Measurements from ENCODE around the gene ELL2. TPM values are rescaled to one million over a fixed set of nuclear protein-coding genes. Genes with fewer than 3 reads are reported as not detected.

The ELL2 gene
- 49.0 TPM for total RNA-seq

DNA sequence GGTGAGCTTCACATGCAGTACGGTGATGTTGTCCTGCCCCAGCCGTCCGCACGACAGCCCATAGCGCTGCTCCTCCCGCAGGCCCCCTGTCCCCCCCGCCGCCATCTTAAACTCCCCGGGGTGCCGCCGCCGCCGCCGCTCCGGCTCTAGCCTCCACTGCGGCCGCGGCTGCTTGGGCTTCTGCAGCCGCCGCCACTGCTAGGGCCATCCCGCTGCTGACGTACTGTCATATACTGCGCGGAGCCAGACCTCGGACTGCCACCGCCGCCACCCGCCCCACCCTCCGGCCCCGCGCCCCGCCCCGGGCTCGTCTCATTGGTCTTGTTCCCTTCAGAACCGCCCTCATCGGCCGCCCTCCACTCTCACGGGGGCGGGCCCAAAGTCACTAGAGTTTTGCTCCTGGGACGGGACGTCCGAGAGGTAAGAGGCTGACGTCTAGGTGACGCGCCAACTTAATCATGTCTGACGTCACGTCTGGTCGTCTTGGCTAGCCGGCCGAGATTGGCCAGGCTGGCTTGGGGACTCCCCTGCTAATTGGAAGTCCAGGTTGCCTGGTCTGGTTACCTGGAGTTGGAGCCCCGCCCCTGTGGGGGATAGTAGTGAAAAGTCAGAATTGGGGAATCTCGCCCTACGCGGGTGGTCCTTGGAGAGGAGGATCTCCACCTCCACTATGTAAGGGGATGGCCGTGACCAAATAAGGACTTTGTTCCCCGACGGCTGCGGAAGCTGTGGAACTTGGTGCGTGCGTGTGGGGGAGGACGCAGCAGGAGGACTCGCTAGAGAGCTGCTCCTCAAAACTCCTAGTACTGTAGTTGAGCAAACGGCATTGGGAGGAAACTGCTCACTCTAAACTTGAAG is at the start of gene ELL2:
TSS of gene ELL2 (minus strand) at position 235 of the 858 bp plus-strand sequence. CDS start at position 105, 130 bp downstream.
- DNase-seq (ENCODE audit: low spot score): peak; percentile 99

- no peak for DNase-seq (ENCODE audit: low spot score)
Observed at GRCh38 chr5:96008987-96009647, 47.5 kb upstream of the ELL2 start.

GRCh38 chr5:96008487-96008886 is 46.8 kb upstream of the ELL2 start:
- DNase-seq (ENCODE audit: low spot score): no peak

GRCh38 chr5:96007051-96007450 is 45.4 kb upstream of the ELL2 start:
- no peak for DNase-seq (ENCODE audit: low spot score)

- DNase-seq (ENCODE audit: low spot score): no peak
Observed at GRCh38 chr5:96006291-96006690, 44.6 kb upstream of the ELL2 start.

GRCh38 chr5:96004754-96005153 is 43.1 kb upstream of the ELL2 start:
- DNase-seq (ENCODE audit: low spot score): no peak

GRCh38 chr5:96004087-96004486 is 42.4 kb upstream of the ELL2 start:
- no peak for DNase-seq (ENCODE audit: low spot score)

DNA sequence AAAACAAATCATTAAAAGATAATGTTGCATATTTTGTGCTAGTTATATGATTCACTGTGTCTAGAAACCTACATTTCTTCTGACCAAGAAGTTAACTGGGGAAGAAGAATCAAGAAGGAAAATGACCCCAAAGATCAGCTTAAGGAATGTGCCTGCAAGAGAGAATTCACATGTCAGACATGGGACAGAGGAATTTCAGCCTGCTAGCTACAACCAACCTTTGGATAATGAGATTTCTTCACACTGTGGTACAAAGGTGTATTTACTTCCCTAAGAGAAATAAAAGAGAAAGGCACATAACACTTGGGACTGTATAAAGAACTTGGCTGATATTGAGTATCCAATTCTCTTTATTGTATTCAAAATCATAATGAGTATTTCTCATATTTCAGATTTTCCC is 39.6 kb upstream of the ELL2 start:
- DNase-seq (ENCODE audit: low spot score): no peak

DNA sequence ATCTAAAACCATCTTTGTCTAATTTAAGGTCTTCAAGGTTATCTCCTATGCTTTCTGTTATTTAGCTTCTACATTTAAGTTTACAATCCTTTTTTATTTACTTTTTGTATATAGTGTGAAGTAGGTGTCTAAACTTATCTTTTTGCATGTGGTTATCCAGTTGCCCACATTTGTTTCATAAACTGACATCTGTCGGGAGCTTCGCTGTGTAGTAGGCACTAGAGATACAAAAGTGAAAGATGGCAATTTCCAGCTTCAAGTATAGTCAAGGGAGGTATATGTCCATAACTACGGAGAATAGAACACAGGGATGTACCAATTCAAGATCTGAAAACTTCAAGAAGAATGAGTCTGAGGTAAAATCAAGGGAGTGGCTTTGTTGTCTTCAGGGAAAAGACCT is 38.7 kb upstream of the ELL2 start:
- DNase-seq (ENCODE audit: low spot score): no peak

- no peak for DNase-seq (ENCODE audit: low spot score)
Observed at GRCh38 chr5:95996904-95997723, 35.5 kb upstream of the ELL2 start.

DNA sequence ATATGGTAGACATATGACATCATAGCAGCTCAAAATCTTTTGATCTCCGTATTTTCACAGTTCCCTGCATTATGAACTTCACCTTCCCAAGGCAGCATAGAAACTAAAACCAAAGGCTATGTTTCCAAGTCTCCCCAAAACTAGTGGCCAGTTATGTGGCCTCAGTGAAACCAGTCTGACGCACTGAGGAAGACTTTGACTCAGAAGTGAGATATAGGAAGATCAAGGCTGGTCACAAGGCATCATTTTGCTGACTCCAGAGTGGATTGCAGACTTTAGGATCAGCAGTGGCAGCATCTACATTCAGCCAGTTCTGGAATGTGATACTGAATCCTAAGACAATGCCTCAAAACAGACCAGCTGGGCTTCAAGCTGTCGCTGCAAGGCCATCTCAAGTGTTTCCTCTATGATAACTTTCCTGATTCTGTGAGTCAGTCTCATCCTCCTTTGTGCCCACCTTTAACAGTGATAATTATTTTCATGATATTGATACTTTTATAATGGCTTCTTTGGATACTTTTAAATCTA is 34.4 kb upstream of the ELL2 start:
- no peak for DNase-seq (ENCODE audit: low spot score)

DNA sequence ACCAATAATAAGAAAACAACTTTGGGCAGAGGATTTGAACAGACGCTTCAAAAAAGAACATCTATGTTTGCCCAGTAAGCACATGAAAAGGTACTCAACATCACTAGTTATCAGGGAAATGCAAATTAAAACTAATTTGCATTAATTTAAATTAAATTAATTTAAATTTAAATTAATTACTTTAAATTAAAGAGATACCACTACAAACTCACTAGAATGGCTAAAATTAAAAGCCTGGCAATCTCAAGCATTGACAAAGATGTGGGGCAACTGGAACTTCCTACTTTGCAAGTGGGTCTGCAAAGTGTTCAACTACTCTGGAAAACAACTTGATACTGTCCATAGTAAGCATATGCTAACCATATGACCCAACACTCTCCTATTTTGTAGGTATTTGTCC is 32.1 kb upstream of the ELL2 start:
- no peak for DNase-seq (ENCODE audit: low spot score)

- no peak for DNase-seq (ENCODE audit: low spot score)
Observed at GRCh38 chr5:95993266-95993665, 31.6 kb upstream of the ELL2 start.

DNA sequence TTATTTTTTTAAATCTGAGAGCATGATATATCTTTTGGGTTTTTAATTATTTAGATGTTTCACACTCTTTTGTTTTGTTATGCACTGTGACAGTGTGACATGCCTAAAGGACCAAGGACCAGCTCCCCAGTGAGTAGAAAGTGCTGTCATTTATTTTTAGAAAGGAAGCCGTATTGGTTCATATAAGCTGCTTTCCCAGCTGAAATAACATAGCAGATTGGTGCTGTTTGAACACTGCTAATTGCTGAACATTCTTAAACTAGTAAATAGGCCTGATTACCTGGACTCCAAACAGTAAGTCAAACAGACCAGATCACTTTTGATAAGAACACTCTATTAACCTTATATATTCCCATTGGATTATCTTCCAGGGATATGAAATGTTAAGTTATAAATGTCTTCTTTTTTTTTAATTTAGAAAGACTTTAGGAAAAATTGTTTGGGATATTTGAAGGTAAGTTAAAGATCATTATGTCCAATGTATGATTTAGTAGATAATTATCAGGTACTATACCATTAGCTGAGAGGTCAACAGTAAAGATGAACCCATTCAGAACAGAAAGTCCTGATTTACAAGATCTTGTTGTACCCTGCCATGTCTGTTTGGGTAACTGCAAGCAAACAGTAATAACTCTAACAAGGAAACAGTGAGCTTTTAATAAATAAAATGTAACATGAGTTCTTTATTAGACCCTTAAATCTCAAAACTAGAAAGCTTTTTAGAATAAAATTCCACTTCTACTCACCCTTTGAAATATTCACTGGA is 27.8 kb upstream of the ELL2 start:
- no peak for DNase-seq (ENCODE audit: low spot score)

DNA sequence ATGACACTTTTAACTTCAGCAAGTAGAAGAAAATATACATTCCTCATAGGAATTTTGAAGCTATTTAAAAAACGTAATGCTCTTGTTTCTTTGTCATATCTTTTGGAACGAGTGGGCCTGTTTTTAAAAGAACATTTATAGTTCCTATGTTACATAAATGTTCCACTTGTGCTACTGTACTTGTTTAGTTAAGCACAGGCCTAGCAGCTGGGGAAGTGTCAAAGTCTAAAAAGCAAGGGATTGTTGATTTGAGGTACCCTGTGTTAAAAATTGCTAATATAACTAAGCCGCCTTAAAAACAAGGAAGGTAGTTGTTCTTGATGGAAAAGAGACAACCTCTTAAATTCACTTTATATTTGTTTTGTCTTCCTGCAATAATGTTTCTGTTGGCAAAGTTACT is 27.2 kb upstream of the ELL2 start:
- no peak for DNase-seq (ENCODE audit: low spot score)

DNA sequence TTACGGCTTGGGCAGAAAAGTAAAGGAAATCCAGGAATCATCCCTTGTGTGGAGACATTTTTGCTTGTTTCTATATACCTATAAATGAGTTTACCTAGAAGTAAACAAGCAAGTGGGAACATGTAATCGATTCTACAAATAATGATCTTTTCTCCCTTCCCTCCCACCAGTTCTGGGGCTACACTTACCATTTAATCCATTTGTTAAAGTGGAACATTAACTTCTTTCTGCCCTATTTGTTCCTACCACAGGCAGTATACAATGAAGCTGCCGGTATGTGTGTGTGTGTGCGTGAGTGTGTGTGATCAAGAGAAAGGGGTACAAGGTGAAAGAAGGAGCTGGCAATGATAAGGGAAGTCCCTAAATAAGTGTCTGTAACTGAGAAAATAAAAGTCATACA is 26.4 kb upstream of the ELL2 start:
- DNase-seq (ENCODE audit: low spot score): no peak

DNA sequence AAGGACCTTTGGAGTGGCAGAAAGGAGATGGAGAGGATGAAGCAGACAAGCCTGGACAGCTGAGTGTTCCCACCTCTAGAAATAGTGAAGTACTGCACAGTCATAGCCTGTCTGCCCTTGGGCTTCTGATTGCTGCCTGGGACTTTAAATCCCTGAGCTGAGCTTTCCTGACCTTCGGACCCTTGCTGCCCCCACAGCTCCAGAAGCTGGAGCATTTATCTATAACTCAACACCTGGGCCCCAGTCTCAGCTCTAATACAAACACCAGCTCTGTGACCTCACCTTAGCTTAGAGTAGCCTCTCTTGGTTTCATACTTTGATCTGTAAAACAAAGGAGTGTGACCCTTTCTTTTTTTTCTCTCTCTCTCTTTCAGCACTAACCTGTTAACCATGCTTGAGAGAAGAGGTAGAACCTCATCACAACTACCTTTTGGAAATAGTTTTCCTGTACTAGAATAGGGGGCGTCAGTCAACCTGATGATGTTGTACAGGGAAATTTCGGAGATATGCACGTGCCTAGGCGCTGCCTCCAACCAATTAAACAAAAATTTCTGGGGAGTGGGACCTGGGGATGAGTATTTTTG is 25.4 kb upstream of the ELL2 start:
- DNase-seq (ENCODE audit: low spot score): no peak

DNA sequence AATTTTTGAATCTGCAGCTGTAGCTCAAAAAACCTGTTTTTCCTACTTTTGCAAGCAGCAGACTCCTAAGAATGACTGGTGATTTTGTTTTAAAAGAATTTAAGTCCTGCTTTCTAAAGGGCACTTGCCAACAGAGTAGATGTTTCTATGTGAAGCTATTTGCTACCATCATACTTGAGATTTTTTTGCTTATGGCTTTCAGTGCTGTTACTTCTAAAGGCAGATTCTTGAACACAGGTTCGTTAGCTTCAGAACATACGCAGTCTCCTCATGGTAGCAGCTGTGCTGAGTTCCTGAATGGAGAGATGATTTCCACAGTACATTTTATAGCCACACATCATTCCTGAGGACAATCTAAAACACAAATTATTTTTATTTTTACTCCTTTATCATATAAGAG is 24.4 kb upstream of the ELL2 start:
- no peak for DNase-seq (ENCODE audit: low spot score)

GRCh38 chr5:95985249-95985648 is 23.6 kb upstream of the ELL2 start:
- no peak for DNase-seq (ENCODE audit: low spot score)

GRCh38 chr5:95984287-95984938 is 22.8 kb upstream of the ELL2 start:
- no peak for DNase-seq (ENCODE audit: low spot score)

- DNase-seq (ENCODE audit: low spot score): no peak
Observed at GRCh38 chr5:95983509-95983908, 21.9 kb upstream of the ELL2 start.

Data from mucosa of gallbladder (tissue), 1 donor.